Measurements from ENCODE around the gene CHMP6.

The CHMP6 gene

DNA sequence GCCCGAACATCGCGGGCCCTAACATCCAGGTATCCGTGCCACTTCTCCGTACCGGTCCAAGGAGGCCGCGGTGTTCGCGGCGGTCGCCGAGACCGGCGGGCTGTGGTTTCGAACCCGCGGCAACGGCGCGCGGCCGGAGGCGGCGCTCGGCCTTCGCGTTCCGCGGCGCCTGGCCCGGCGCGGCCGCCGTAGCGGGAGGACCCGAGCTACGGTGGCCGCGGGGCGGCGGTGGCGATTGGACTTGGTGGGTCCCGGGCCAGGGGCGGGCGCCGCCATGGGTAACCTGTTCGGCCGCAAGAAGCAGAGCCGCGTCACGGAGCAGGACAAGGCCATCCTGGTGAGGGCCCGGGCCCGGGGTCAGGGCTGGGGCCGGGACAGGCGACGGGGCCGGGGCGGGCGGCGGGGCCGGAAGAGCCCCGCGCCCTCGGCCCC lies at the start of gene CHMP6:
Gene CHMP6, plus strand, starts transcription at position 197 of the 432 bp plus-strand sequence. Its CDS starts 78 bp downstream, at position 275.
- peak; percentile 74 for DNase-seq (ENCODE audit: low read depth)

DNA sequence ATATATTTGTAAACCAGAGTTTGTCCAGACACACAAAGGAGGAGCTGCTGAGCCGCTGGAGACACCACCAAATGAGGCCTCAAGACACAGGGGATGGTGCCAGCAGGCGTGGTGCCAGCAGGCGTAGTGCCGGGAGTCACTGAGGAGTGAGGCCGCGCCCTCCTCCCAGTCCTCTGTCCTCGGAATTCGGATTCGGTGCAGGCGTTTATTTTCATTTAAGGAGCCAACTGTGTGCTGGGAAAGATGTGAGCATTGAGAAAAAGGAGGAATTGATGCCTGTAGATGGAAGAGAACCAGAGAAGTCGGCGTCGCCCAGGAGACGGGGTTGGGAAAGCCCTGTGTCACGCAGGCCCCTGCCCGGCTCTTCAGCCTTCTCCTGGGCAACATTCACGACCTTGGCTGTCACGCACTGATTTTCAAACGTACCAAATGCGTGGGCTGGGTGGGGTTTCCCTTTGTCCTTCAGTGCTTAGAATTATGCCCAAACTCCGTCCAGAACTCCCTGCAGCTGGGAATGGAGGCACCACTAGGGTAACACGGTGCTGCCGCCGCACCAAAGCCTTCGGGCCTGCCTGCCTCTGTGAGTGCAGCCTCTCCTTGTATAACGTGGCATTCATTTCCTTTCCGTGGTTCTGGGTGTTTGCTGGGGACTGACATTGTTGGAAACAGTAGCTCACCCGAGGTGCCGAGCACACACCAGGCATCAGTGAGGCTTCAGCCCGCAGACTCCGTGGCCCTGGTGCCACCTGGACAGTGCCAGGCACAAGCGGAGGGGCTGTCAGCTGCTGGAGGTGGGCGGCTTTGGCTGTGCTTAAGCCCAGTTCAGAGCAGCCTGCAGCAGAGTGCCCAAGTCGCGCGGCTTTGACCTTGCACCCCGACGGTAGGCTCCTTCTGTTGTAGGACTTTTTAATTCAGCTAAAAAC lies 49.0 kb upstream of the CHMP6 start:
- DNase-seq (ENCODE audit: low read depth), result no peak

DNA sequence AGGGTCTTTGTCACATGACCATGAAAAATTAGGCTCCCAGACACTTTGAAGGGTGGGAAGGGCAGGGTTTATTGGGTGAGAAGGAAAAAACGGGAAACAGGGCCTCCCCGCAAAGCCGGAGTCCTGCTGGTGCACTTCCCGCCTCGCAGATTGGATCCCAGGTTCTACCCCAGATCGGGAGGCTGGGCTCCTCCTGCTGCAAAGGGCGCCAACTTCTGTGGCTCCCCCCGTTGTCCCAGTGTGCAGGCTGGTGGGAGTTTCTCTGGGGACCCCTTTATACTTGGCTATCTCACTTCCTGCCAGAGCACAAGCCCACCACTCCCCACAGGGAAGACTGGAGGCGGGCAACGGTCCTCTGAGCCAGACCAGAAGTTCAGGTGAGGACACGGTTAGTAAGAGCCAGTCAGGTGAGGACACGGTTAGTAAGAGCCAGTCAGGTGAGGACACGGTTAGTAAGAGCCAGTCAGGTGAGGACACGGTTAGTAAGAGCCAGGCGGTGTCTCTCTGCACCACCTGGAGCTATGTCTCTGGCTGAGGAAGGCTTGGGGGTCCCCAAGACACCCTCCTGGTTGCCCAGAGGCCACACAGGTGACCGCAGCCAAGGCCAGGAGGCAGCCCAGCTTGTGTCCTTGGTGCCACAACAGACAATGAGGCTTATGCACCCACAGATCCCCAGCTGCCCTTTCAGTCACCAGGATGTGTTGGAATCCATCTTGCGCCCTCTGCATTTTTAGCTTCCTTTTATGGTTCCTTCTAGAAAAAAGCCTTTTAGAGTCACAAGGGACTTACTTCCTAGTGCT lies 48.1 kb upstream of the CHMP6 start:
- DNase-seq (ENCODE audit: low read depth), result no peak

DNA sequence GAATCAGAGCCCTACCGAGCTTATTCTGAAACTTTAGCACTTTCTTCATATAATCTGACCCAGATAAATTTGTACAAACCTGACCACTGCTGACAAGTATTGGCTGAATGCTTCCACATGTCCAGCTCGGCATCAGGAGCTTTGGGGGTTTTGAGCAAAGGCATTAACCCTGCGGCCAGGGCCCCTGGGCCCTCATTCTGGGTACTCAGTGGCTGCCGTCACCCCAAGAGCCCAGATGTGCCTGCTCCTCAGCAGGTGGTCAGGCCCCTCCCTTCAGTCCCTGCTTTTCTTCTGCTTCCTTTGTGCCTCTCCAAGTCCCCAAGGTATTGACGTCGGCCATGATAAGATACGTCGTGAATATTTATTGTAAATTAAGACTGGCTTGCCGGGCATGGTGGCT lies 47.3 kb upstream of the CHMP6 start:
- DNase-seq (ENCODE audit: low read depth), result no peak

GRCh38 chr17:80945736-80946135 lies 45.9 kb upstream of the CHMP6 start:
- DNase-seq (ENCODE audit: low read depth), result no peak

- no peak for DNase-seq (ENCODE audit: low read depth)
These were observed 45.2 kb upstream of the CHMP6 start for GRCh38 chr17:80946449-80946848.

DNA sequence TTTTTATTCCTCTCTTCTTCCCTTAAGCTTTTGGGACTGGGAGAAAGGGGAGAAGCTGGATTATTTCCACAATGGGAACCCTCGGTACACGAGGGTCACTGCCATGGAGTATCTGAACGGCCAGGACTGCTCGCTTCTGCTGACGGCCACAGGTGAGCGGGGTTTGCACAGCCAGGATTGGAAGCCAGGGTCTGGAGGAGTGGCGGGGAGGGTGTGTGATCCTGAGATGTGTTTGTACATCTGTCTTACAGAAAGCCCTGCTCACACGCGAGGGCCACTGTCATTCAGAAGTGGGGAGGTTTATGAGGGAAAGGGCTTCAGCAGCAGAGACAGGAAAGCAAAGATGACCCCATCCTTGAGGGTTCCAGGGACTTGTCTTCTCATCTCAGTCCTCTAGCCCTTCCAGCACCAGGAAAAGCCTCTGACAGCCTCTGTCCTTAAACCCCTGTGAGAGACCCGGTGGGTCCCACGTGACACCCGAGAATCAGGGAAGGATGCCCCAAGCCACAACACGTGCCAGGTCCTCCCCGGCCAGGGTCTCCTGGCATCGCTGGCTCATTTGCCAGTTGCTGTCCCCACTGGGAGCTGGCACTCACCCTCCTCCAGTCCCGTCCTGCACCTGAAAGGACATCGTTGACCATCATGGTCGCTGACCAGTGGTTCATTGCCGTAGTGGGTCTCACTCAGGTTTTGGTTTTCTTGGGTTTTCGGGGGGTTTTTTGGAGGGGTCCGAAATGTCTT lies 44.3 kb upstream of the CHMP6 start:
- DNase-seq (ENCODE audit: low read depth), result no peak

DNA sequence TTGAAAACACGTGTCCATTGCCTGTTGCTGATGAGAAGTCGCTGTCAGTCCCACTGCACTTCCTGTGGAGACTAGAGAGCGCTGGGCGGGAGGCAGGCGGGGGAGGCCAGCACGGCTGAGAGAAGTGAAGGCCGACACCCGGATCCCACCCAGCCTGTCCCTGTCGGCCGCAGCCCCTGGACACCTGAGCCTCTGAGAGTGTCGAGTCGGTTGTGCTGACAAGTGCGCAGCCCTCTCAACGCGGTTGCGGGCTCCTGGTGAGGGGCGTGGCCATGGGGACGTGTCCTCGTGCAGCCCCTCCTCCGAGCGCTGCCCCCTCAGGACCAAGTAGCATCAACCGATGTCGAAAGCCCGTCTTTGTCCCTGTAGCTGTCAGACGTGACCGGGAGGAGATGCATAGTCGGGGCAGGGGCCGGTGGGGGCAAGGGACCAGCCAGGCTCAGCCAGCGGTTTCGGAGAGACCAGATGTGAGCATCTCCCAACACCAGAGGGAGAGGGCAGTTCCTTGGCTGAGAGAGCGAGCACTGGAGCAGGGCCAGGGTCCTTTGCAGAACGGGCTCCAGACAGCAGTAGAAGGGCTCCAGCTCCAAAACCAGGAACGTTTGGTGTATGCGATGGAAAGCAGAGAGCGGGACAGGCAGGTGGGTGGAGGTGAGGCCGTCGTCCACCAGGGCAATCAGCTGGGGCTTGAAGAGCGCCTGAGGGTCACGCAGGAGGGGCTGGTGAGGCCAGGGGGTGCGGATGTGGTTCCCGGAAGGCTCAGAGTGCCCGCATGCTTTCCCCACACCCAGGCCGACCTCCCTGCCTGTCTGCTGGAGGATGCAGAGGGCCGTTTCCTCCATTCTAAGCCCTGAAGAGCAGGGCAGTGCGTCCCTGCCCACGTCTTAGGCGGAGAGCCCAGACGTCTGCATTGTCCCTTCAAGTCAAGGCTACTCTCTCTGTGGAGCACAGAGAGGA lies 43.3 kb upstream of the CHMP6 start:
- DNase-seq (ENCODE audit: low read depth), result no peak

DNA sequence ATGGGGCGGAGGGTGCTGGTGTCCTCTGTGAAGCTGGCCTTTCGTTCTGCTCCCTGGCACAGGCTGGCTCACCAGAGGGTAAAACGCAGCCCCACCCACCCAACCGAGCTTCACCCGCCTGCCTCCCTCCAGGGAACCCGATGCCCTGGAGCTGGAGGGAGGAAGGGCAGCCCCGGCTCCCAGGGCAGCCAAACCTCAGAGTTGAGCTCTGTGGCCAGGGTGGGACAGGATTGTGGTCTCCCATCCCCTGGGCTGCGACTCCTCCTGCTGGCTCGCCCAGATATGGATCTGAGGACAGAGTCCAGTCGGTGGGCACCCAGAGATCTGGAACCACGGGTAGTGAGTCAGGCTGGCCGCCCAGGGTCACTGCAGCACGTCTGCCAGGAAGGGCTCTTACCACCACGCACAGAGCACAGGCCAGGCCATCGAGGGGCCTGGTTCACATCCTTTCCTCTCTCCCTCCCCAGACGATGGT lies 42.6 kb upstream of the CHMP6 start:
- DNase-seq (ENCODE audit: low read depth), result no peak

- DNase-seq (ENCODE audit: low read depth), result no peak
These were observed 41.9 kb upstream of the CHMP6 start for GRCh38 chr17:80949451-80950421.

DNA sequence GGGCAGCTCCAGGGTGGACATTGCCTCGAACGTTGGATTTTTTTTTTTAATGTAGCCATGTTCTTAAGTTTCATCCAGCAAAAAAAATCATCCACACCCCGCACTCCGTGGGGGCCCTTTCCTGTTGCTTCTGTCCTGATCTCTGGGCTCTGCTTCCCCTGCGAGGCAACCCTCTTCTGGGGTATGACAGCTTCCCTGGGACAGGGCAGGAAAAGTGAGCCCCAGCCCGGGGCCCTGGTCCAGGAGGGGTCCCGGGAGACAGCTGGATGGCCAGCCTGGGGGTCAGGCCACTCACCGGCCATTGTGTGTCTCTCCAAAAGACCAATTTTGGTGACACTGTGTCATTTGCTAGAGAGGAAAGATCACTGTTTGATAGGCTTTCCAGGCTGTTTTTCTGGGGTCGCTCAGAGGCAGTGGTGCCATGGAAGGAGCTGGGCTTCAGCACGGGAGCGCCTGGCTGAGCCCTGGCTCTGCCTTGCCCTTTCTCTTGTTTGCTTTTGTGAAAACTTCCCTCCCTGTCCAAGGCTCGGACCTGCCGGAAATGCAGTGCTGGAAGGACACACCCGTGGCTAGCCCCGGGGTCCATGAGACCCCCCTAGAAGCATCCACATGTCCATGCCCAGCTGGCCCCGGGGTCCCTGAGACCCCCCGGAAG lies 41.0 kb upstream of the CHMP6 start:
- DNase-seq (ENCODE audit: low read depth), result no peak

- DNase-seq (ENCODE audit: low read depth), result no peak
These were observed 40.2 kb upstream of the CHMP6 start for GRCh38 chr17:80951121-80952090.

- DNase-seq (ENCODE audit: low read depth), result no peak
These were observed 39.4 kb upstream of the CHMP6 start for GRCh38 chr17:80952291-80952690.

DNA sequence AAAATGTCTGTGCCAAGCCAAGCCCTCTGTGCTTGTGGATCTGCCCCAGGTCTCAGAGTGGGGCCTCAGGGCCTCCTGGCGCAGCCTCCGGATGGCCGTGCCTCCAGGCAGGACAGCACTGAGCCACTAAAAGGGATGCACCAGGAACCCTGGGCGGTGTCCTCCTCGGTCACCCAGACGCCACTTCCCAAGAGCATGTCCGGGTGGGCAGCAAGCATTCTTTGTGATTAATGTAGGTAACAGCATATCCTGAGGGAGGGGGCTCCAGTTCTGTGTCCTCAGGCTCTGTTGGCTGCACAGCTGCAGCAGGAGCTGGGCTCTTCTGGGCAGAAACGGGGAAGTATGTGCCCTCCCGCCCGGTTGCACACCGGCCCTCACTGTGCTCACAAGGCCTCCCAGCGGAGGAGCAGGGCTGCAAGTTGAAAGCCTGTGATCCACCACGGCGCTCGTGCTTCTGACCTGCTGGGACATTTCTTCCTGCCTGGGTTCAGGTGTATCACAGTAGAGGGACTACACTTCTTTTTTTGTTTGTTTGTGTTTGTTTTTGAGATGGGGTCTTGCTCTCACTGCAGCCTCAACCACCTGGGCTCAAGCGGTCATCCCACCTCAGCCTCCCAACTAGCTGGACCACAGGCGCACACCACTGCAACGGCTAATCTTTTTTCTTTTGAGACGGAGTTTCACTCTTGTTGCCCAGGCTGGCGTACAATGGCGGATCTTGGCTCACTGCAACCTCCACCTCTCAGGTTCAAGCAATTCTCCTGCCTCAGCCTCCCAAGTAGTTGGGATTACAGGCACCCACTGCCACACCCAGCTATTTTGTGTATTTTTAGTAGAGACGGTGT lies 37.9 kb upstream of the CHMP6 start:
- no peak for DNase-seq (ENCODE audit: low read depth)

DNA sequence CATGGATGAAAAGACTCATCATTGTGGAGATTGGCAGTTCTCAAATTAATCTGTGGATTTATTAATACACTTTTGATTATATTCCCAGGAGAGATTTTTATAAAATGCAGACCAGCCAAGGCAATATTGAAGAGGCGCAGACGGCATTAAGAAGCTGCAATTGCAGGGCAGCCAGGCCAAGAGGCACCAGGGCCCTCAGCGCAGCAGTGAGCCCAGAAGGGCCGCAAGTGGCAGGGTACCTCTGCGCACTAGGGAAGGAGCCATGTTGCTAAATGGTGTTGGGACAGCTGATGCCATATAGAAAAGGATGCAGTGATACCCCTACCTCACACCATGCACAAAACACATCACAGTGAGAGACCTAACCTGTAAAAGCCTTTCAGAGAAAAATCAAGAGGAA lies 36.6 kb upstream of the CHMP6 start:
- DNase-seq (ENCODE audit: low read depth), result no peak

DNA sequence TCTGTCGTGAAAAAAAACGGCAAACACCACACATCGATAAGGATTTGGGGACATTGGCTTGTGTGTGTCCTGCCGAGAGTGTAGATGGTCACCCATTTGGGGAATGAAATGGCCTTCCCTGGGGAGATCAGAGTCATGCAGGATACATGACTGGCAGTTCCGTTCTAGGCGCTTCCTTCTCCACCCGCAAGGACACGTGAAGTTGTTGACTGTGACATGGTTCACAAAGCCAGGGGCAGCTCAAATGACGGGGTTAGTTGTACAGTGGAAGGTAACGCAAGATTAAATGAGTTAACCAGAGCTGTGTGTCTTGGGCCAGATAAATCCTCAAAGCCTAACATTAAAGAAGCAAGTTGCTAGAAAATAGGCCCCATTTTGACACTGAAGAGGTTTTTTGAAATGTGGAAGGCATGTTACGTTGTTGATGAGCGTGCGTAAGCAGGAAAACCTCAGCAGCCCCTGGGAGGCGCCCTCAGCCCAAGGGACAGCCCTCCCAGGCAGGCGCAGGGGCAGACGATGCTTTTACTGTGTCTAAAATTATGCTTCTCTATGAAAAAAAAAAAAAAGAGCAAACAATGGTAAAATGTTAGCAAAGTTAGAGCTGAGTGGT lies 35.9 kb upstream of the CHMP6 start:
- DNase-seq (ENCODE audit: low read depth), result no peak
